Neural progenitor cell (in vitro differentiated cells): ENCODE results near the gene COL17A1. TPM values are rescaled to one million over a fixed set of nuclear protein-coding genes. Genes with fewer than 3 reads are reported as not detected.

Experiments used
- DNase-seq: peaks from one replicate; pipeline ENCODE4 v3.0.0-alpha.2; 2016; ENCODE audit warnings: low spot score
- H2AFZ ChIP-seq: fragments of 200-600 bp; sonication (generic); replicated peaks from 2 replicates; pipeline ENCODE4 v1.6.1; 2016; ENCODE audit warnings: antibody characterized with exemption
- H3F3A ChIP-seq: fragments of 200-600 bp; sonication (generic); 2 replicates; pipeline ENCODE4 v1.6.1; 2016; ENCODE audit warnings: antibody characterized with exemption, low read depth
- H3K27ac ChIP-seq: fragments of 200-600 bp; sonication (generic); 2 replicates; pipeline ENCODE4 v1.5.1; 2016; ENCODE audit warnings: mild to moderate bottlenecking
- H3K27me3 ChIP-seq: fragments of 200-600 bp; sonication (generic); 2 replicates; pipeline ENCODE4 v1.6.1; 2016; ENCODE audit warnings: mild to moderate bottlenecking, moderate library complexity
- H3K36me3 ChIP-seq: fragments of 200-600 bp; sonication (generic); 2 replicates; pipeline ENCODE4 v1.5.1; 2016
- H3K4me1 ChIP-seq: fragments of 200-600 bp; sonication (generic); 2 replicates; pipeline ENCODE4 v1.6.1; 2016; ENCODE audit warnings: mixed run types
- H3K4me2 ChIP-seq: fragments of 200-600 bp; sonication (generic); 2 replicates; pipeline ENCODE4 v1.6.1; 2016
- H3K4me3 ChIP-seq: fragments of 200-600 bp; sonication (generic); 2 replicates; pipeline ENCODE4 v1.5.1; 2016
- H3K79me2 ChIP-seq: fragments of 200-600 bp; sonication (generic); 2 replicates; pipeline ENCODE4 v1.6.1; 2016; ENCODE audit warnings: low read depth
- H3K9ac ChIP-seq: fragments of 200-600 bp; sonication (generic); 2 replicates; pipeline ENCODE4 v1.6.1; 2016
- H3K9me3 ChIP-seq: fragments of 200-600 bp; sonication (generic); 2 replicates; pipeline ENCODE4 v1.5.1; 2016; ENCODE audit warnings: low read depth
- H4K20me1 ChIP-seq: fragments of 200-600 bp; sonication (generic); 2 replicates; pipeline ENCODE4 v1.6.1; 2016; ENCODE audit warnings: low read depth
- H3K27ac Mint-ChIP-seq: 3 replicates; pipeline ENCODE4 v1.8.0; 2021; ENCODE audit warnings: mixed read lengths
- H3K27me3 Mint-ChIP-seq: 2 replicates; pipeline ENCODE4 v1.8.0; 2022; ENCODE audit warnings: low read depth, mild to moderate bottlenecking, inconsistent platforms, moderate library complexity, mixed read lengths; ENCODE audit not compliant: insufficient read depth
- H3K36me3 Mint-ChIP-seq: 3 replicates; pipeline ENCODE4 v1.8.0; 2021; ENCODE audit warnings: mixed read lengths
- H3K4me1 Mint-ChIP-seq: 3 replicates; pipeline ENCODE4 v1.8.0; 2021; ENCODE audit warnings: mixed read lengths
- H3K4me3 Mint-ChIP-seq: 3 replicates; pipeline ENCODE4 v1.8.0; 2021; ENCODE audit warnings: mild to moderate bottlenecking, moderate library complexity, mixed read lengths
- H3K9me3 Mint-ChIP-seq: 3 replicates; pipeline ENCODE4 v1.8.0; 2020; ENCODE audit warnings: mixed read lengths
- EZH2 ChIP-seq: fragments of 200-600 bp; sonication (generic); IDR thresholded peaks from 2 replicates; pipeline ENCODE4 v1.6.1; 2017; ENCODE audit warnings: antibody characterized with exemption, mild to moderate bottlenecking, moderate library complexity
- EZH2phosphoT487 ChIP-seq: fragments of 200-600 bp; sonication (generic); IDR thresholded peaks from 2 replicates; pipeline ENCODE4 v1.6.1; 2017; ENCODE audit warnings: antibody characterized with exemption
- total RNA-seq: library from RNA; depleted of rRNA; stranded (reverse); fragments of >200 nt; gene quantifications from 2 replicates; pipeline ENCODE4 v1.2.3, GENCODE V29; 2015; ENCODE audit warnings: low replicate concordance
- TF ChIP-seq, protein P1 (sequence below): fragments of 200-600 bp; sonication (generic); IDR thresholded peaks from 2 replicates; pipeline ENCODE4 v1.5.1; 2017; ENCODE audit warnings: antibody characterized with exemption, mild to moderate bottlenecking

The COL17A1 gene
- 1.5 and 2.3 TPM in 2 replicates for total RNA-seq

DNA sequence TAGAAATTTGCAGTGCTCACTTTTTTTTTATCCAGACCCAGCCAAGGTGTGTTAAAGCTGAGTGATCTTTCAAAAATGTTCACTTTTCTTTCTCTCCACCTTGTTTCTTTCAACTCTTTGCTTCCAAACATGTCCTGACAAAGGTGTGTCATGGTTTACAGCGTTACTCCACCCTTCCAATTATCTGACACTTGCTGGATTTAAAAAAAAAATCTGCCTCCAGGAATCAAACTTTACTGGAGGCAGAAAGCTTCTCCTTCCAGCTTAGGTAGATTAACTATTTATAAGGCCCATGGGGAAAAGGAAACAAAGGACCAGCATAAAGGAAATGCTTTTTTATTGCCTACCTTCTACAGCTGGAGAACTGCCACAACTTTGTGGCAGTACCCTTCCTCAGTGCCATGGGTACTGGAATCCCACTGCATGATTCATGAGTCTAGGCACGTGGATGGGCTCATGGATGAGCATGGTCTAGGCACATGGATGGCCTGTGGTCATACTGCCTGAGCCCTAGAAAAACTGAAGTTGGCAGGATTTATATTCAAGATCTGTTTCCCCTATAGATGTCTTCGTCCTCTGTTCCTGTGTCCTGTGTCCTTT, at the start of gene COL17A1:
Gene COL17A1, minus strand, starts transcription at position 80 of the 600 bp plus-strand sequence. CDS start 5,207 bp downstream, outside the sequence.
- Mint-ChIP-seq H3K9me3 (no peaks in the 10 kb centered on the region), H3K27me3 (no peaks in the 10 kb centered on the region), H3K36me3 (no peaks in the 10 kb centered on the region), H3K27ac (no peak within 1 kb of the TSS), H3K4me3 (no peak within 1 kb of the TSS), H3K4me1 (peaks cover 16% of the 10 kb centered on the region)
- Histone ChIP-seq H2AFZ (no peak within 1 kb of the TSS), H3K4me2 (no peak within 1 kb of the TSS), H4K20me1 (no peaks in the 10 kb centered on the region), H3K79me2 (no peaks in the 10 kb centered on the region), H3K9ac (no peak within 1 kb of the TSS), H3K9me3 (no peaks in the 10 kb centered on the region), H3K36me3 (no peaks in the 10 kb centered on the region), H3F3A (peaks cover 5% of the 10 kb centered on the region), H3K4me1 (peaks cover 20% of the 10 kb centered on the region), H3K4me3 (no peak within 1 kb of the TSS), H3K27me3 (no peaks in the 10 kb centered on the region), H3K27ac (no peak within 1 kb of the TSS)
- no peak for DNase-seq
- TF ChIP-seq, protein P1, sequence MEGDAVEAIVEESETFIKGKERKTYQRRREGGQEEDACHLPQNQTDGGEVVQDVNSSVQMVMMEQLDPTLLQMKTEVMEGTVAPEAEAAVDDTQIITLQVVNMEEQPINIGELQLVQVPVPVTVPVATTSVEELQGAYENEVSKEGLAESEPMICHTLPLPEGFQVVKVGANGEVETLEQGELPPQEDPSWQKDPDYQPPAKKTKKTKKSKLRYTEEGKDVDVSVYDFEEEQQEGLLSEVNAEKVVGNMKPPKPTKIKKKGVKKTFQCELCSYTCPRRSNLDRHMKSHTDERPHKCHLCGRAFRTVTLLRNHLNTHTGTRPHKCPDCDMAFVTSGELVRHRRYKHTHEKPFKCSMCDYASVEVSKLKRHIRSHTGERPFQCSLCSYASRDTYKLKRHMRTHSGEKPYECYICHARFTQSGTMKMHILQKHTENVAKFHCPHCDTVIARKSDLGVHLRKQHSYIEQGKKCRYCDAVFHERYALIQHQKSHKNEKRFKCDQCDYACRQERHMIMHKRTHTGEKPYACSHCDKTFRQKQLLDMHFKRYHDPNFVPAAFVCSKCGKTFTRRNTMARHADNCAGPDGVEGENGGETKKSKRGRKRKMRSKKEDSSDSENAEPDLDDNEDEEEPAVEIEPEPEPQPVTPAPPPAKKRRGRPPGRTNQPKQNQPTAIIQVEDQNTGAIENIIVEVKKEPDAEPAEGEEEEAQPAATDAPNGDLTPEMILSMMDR: no peak
- TF ChIP-seq EZH2: no peak
- TF ChIP-seq EZH2phosphoT487: no peak

DNA sequence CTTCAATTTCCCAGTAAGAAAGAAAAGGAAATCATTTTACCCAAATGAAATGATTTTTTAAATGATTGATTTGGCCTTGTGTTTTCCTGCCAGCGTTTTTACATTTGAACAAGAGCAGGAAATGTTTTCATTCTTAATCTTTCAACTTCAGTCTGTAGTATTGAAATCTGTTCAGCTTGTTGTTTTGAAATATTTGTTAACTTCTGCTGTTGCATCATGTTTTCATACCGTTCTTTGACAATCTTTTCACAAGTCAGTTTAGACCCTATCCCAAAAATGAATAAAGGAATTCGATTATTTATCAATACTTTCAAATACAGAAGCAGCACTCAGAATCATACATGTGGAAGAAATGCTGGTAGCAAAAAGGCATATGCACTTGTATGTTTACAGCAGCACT, 44.4 kb upstream of the COL17A1 start:
- no peak overlapping the region for H3K9ac ChIP-seq
- peaks cover 9% of the 10 kb centered on the region for H3K4me1 Mint-ChIP-seq
- H3F3A ChIP-seq: peaks cover 13% of the 10 kb centered on the region
- TF ChIP-seq EZH2: no peak
- TF ChIP-seq, protein P1: no peak
- H2AFZ ChIP-seq: no peak overlapping the region
- H3K36me3 Mint-ChIP-seq: peaks cover 7% of the 10 kb centered on the region
- peaks cover 12% of the 10 kb centered on the region for H3K4me1 ChIP-seq
- no peaks in the 10 kb centered on the region for H3K27me3 Mint-ChIP-seq
- no peaks in the 10 kb centered on the region for H3K27me3 ChIP-seq
- H3K9me3 ChIP-seq: no peaks in the 10 kb centered on the region
- no peak overlapping the region for H3K27ac Mint-ChIP-seq
- H3K4me3 Mint-ChIP-seq: no peak overlapping the region
- no peak overlapping the region for H3K27ac ChIP-seq
- no peaks in the 10 kb centered on the region for H3K9me3 Mint-ChIP-seq
- no peaks in the 10 kb centered on the region for H4K20me1 ChIP-seq
- H3K79me2 ChIP-seq: no peaks in the 10 kb centered on the region
- no peak for DNase-seq
- no peaks in the 10 kb centered on the region for H3K36me3 ChIP-seq
- no peak overlapping the region for H3K4me3 ChIP-seq
- H3K4me2 ChIP-seq: no peak overlapping the region

DNA sequence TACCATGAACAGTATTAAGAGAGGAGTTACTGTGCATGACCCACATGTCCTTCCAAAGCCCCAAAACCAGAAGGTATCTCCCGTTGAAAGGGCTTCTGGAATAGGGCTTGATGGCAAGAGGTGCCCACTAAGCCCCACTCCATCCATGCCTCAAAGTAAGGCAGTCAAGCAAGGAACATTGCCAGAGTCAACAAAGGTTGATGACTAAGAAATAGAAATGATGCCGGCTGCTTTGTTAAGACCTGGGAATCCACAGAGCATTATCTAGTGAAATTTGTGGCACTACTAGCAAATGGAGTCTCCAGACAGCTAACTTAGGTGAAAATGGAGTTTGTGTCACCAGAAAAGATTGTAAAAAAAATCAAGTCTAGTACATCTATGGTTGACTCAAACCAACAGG, 42.5 kb upstream of the COL17A1 start:
- H3K9ac ChIP-seq: no peak overlapping the region

More for the DNA sequence above, 42.5 kb upstream of the COL17A1 start:
- no peak overlapping the region for H2AFZ ChIP-seq
- H4K20me1 ChIP-seq: no peaks in the 10 kb centered on the region
- H3K36me3 Mint-ChIP-seq: peaks cover 7% of the 10 kb centered on the region
- no peak overlapping the region for H3K4me2 ChIP-seq
- H3K9me3 Mint-ChIP-seq: no peaks in the 10 kb centered on the region
- peaks cover 20% of the 10 kb centered on the region for H3K4me1 ChIP-seq
- H3K27ac ChIP-seq: no peak overlapping the region
- H3F3A ChIP-seq: peaks cover 13% of the 10 kb centered on the region
- H3K4me3 ChIP-seq: no peak overlapping the region
- no peaks in the 10 kb centered on the region for H3K27me3 Mint-ChIP-seq
- H3K36me3 ChIP-seq: no peaks in the 10 kb centered on the region
- peaks cover 10% of the 10 kb centered on the region for H3K79me2 ChIP-seq
- no peaks in the 10 kb centered on the region for H3K27me3 ChIP-seq
- H3K4me3 Mint-ChIP-seq: no peak overlapping the region
- H3K9me3 ChIP-seq: no peaks in the 10 kb centered on the region
- H3K27ac Mint-ChIP-seq: no peak overlapping the region
- TF ChIP-seq, protein P1: no peak
- no peak for TF ChIP-seq EZH2phosphoT487
- TF ChIP-seq EZH2: no peak
- peaks cover 16% of the 10 kb centered on the region for H3K4me1 Mint-ChIP-seq
- DNase-seq: no peak
